Activated CD4-positive, alpha-beta T cell treated with anti-CD3 and anti-CD28 coated beads, Interleukin-2, Interleukin-4, amounts not matched to agents 100 ng/mL and 50 ng/mL, durations not matched to agents 16 hours and 8 hours (primary cell): Measurements from ENCODE around the gene SLC35F1.
A peak's percentile ranks its signal among the peaks of the same experiment; 100 is the strongest.
"Not testable (repeated sequence)": the region's sequence is repeated elsewhere in the genome, so short reads cannot be mapped to it uniquely, and the experiment has no call there.

Source experiments
- DNase-seq: peaks from one replicate; pipeline ENCODE4 v3.0.0-alpha.2; 2020; ENCODE audit warnings: low spot score

SLC35F1 gene

GRCh38 chr6:117906958-117907600, at the start of gene SLC35F1:
Gene SLC35F1, plus strand, starts transcription at chr6:117907264.
- DNase-seq, result peak; percentile 18

- DNase-seq, result not testable (repeated sequence)
These were observed 48.5 kb upstream of the SLC35F1 start for GRCh38 chr6:117858601-117859000.

- DNase-seq, result no peak
These were observed 45.5 kb upstream of the SLC35F1 start for GRCh38 chr6:117861545-117861944.

GRCh38 chr6:117866561-117866960, 40.5 kb upstream of the SLC35F1 start:
- DNase-seq, result no peak

GRCh38 chr6:117870486-117871242, 36.4 kb upstream of the SLC35F1 start:
- DNase-seq, result peak; percentile 3

GRCh38 chr6:117880824-117881223, 26.2 kb upstream of the SLC35F1 start:
- no peak for DNase-seq

GRCh38 chr6:117890172-117890571, 16.9 kb upstream of the SLC35F1 start:
- no peak for DNase-seq

GRCh38 chr6:117906507-117906957, 532 bp upstream of the SLC35F1 start:
- no peak for DNase-seq

GRCh38 chr6:117907601-117908245, 659 bp downstream of the SLC35F1 start:
- DNase-seq, result no peak

- DNase-seq, result no peak
These were observed 1.4 kb downstream of the SLC35F1 start for GRCh38 chr6:117908246-117909068.

DNA sequence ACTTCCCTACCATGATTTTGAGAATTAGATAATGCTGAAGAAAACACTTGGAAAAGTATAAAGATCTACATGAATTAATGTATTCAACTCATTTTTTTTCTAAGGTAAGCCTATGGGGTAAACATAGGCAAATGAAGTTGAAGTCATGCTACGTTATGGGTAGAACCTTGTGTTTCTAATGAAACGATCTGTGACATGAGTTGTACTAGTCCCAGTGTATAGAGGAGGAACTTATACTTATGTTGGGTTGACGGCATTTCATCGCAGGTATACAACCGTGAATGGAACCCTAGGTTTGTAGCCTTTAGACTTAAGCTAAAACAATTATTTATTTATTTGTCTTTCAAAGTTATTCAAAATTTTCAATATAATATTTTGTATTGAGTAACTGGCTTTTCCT, 2.6 kb downstream of the SLC35F1 start:
- DNase-seq, result no peak

DNA sequence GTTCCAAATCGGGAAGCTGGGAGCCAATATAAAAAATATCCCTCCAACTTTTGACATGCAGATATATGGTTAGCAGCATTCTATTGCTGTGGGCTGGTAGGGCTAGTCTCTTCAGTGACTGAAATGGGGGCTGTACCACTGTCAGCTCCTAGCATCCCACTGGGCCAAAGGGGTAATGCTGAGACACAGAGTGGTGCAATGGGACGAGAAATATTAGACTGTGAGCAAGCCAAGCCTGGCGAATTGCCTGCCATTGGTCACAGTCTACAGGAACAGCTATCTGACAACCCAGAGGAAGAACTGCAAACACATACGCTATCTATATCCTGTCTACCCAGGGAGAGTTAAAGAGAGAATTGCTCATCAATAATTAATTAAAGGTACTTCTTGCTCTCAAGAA, 3.5 kb downstream of the SLC35F1 start:
- no peak for DNase-seq

DNA sequence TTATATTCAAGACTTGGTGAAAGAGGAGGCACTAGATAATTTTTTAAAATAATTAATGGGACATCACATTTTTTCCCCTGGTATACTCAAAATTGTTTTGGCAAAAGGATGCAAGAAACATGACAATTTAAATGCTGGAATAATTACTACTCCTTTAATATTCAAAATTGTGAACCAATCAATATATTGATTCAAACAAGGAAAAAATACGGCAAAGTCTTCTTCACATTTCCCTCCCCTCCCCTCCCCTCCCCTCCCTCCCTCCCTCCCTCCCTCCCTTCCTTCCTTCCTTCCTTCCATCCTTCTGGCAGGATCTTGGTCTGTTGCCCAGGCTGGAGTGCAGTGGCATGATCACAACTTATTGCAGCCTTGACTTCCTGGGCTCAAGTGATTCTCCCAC, 4.1 kb downstream of the SLC35F1 start:
- DNase-seq, result no peak

- DNase-seq, result no peak
These were observed 4.6 kb downstream of the SLC35F1 start for GRCh38 chr6:117911660-117912059.

- DNase-seq, result no peak
These were observed 8.8 kb downstream of the SLC35F1 start for GRCh38 chr6:117915846-117916245.

- no peak for DNase-seq
These were observed 9.4 kb downstream of the SLC35F1 start for GRCh38 chr6:117916483-117916882.

DNA sequence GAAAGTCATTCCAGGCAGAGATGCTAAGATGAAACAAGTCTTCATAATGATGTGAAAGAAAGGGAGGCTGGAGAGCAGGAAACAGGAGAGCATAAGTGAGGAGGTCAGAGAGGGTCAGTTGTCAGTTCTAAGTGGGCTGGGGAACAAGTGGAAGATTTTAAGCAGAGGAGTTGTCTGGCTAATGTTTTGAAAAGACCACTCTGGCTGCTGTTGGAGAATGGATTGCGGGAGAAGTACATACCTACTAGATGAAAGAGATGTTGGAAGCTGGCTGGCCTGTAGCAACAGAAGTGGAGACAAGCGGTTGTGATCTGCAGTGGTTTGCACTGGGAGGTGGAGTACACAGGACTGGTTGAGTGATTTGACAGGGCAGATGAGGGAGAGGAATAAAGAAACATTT, 10.1 kb downstream of the SLC35F1 start:
- no peak for DNase-seq

- no peak for DNase-seq
These were observed 11.4 kb downstream of the SLC35F1 start for GRCh38 chr6:117918454-117918853.

- no peak for DNase-seq
These were observed 12.2 kb downstream of the SLC35F1 start for GRCh38 chr6:117919275-117919674.

DNA sequence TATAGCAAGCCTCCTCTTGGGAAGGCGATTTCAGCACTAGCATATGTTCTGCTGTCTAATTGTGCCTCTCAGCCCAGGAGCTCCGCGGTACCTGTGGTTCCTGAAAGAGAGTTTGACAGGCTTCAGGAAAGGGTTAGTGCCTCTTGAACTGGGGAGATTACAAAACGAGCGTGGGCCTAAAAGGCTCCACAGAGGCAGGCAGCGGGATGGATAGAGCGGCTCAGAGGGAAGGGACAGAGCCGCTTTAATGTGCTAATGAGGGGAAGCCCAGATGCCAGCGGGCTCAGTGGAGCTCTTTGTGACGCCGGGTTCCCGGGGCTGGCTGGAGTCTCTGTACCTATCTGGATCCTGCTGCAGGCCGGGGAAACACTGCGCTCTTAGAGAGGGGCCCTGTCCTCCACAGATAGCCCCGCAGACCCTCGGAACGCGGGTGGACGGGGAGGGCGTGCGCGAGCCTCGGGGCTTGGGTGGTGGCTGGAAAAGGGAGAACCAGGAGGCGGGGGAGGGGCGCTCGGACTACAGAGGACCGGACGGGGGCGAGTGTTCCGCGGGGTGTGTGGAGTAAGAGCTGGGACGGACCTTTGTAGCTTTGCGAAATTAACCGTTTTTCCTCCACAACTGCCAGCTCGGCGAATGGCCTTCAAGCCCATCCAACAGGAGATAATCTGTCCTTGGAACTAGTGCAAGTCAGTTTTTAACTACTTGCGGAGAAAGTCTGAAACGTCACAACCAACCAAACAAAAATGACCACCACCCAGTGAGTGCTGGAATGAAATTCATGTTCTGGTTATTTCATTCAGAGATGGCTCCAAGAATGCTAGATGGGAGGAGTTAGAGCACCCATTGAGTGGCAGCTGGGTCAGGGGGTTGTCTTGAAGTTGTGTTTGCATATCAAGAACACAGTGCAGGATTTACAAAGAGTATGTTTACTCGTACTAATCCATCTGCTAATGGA, 13.0 kb downstream of the SLC35F1 start:
- no peak for DNase-seq

DNA sequence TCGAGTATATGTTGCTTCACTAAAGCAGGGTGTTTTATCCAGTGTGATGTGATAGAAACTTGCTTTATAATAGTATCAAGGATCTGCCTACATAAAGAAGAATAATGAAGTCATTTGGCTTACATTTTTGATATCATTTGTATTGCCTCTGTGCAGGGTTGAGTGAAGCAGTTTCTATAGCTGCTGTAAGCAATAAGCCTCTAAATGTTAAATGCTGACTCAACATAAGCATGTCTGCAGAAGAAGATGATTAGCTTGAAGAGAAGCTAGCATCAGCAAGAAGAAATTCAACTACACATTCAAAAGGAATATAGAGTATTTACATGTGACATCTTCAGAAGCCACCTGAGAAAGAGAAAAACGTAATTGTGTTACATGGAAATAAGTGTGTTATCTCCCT, 17.6 kb downstream of the SLC35F1 start:
- no peak for DNase-seq
